Brain pericyte (primary cell): ENCODE measurements around the gene SMPD3.

Source experiments
- DNase-seq: peaks from one replicate; pipeline ENCODE4 v3.0.0-alpha.2; 2012; ENCODE audit warnings: low read depth, low spot score

SMPD3 gene

GRCh38 chr16:68383858-68384257 is 64.5 kb downstream of the SMPD3 start:
- DNase-seq: no peak

GRCh38 chr16:68382296-68382718 is 66.0 kb downstream of the SMPD3 start:
- DNase-seq: no peak

DNA sequence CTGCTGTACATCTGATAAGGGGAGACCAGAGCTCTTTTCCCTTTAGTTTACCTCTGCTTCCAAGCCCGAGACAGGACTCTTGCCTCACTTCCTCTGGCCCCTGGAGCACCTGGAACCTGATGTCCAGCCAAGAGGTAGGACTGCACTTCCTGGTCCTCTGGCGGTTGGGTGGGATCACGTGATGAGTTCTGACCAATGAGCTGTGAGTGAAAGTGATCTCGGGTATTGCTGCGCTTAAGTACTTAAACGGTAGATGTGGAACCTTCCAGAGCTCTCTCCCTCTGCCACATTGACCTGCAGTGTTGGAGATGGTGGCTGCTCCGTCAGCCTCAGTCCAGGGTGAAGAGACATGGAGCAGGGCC is 67.0 kb downstream of the SMPD3 start:
- DNase-seq: no peak

GRCh38 chr16:68380676-68381362 is 67.5 kb downstream of the SMPD3 start:
- no peak for DNase-seq

- DNase-seq: no peak
Observed at GRCh38 chr16:68380348-68380670, 68.0 kb downstream of the SMPD3 start.

DNA sequence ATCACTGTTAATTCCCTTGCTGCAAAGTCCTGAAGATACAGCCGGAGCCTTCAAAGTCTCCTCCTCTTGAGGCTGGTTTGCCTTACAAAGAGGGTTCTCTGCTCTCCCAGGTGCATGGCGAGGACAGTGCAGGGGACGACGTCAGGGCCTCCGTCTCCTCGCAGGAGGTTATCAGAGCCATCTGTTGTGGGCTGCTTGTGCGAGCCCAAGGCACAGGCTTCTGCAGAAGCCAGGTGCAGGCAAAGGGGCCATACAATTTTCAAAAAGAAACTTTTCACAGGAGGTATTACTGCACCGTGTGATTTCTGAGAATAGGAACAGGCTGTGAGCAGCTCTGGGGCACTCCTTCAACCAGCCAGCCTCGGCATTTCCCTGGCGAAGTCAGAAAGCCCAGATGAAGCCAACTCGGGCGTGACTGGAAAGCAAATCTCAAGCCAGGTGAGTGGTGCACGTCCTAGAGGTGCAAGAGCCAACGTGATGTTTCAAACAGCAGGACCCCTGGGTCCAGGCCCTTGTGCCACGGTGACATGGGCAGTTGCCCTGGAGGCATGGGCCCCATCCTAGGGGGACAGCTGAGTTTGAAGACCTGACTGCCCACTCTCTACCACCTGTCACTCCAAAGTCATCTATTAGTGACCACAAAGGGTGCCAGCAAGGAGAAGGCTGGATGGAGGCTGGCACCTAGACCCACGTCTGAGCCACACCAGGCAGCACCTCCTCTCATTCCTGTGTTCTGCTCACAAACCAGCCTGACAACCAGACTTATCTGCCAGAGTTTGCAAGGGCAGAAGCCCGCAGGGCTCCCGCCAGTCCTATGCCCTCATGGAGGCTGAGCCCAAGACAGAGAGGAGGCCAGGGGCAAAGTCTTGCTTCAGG is 68.6 kb downstream of the SMPD3 start:
- no peak for DNase-seq

DNA sequence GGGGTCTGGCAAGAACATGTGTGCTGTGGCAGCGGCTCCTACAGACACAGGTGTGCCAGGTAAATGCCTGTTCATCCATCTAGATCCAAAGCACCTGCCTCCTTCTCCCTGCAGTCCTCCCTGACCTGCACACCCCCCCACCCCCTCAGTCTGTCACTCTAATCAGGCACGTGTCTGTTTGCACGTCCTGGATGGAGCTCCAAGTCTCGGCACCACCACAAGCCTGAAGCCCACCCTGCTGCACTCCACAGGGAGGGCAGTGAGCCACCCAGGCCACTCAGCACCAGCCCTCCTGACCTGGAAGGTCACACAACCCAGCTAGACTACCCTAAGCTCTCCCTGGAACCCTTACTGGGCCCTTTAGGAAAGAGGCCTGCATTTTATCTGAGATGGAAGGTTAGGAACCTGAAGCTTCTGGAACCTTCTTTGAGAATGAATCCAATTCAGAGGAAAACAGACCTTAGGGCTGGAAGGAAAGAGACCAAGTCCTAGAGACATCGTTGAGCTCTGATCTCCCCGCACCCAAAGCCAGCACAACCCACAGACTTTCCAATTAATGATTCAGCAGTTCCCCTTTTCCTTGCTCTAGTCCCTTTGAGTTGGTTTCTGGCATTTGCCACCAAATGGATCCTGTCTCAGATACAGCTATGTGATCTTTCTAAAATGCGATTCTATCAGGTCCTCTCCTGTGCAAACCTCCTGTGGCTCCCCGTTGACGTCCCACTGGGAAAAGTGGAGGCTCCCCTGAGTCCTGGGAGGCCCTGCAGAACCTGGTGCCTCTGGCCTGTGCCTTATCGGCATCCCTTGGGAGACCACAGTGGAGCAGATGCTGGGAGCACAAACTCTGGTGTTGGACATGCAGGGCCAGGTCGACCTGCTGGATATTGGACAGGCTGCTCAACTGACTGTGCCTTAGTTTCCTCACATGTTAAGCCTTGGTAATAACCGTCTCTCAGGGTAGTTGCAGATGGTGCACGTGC is 69.6 kb downstream of the SMPD3 start:
- no peak for DNase-seq

GRCh38 chr16:68377667-68378393 is 70.5 kb downstream of the SMPD3 start:
- DNase-seq: no peak

- no peak for DNase-seq
Observed at GRCh38 chr16:68377221-68377620, 71.1 kb downstream of the SMPD3 start.

DNA sequence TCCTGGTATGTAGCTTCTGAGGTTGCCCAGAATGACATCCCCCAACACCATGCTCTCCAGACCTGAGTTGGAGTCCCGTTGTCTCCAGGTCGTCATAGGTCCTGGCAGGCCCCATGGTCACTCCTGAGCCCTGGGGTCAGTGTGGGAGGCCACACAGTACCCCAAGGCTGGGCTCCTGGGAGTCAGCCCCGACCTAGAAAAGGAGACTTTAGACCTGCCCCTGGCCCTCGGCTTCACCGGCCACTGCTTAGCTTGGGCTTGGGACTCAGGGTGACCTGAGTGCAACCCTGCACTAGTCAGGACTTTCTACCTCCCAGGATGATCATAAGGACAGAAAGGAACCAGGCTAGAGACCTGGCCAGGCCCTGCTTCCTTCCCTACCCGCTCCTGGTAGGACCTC is 71.7 kb downstream of the SMPD3 start:
- DNase-seq: no peak

GRCh38 chr16:68375801-68376536 is 72.3 kb downstream of the SMPD3 start:
- no peak for DNase-seq

GRCh38 chr16:68374961-68375660 is 73.2 kb downstream of the SMPD3 start:
- DNase-seq: no peak

DNA sequence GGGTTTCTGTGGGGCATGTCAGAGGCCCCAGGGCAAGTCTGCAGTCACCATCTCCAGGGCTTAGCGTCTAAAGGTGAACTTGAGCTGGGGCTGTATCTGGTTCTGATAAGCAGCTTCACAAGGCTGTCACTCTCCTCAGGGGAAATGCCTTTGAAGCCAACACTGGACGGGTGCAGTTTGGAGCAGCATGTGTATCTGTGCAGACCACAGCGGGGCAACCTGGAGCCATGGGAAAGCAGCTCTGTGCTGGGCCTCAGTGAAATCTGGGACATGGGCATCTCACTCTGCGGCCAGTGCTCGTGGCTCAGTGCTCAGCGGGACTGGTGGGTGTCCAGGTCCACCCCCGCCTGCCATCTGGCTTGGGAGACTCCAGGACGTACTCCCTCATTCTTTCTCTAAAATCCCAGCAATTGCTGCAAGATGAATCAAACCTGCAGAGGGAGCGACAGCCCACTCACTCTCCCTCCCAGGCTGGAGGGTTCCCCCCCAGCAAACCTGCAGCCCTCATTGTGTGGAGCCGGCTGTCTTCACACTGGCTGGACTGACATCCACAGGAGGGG is 74.0 kb downstream of the SMPD3 start:
- DNase-seq: no peak

DNA sequence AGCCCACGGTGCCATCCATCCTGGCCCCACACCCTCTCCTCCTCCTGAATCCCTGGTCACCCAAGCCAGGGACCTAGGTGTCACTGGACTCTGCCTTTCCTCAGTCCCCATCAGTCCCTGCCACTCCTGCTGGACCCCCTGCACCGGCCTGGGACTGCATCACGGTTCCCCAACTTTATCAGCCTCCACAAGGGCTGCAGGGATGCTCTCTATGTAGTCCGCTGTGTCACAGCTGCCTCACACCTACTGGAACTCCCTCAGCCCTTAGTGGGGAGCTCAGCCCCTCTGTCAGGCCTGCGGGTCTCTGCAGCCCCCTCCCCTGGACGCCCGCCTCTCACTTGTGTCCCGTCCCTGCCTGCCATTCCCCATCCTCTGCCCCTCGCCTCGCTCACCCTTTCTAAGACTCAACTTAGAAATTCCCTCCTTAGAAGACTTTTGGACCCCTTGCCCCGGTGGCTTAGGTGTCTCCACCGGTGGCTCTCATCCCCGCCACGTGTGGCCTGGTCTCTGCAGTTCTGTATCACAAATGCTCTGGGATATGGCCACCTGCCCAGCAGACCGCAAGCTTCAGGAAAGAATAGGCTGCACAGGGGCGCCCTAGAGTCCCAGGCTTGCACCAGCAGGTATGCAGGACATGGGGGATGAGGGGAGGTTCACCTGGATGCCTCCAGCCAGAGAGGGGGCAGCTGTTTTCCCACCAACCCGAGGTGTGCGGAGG is 74.6 kb downstream of the SMPD3 start:
- no peak for DNase-seq

GRCh38 chr16:68372806-68373205 is 75.5 kb downstream of the SMPD3 start:
- DNase-seq: no peak

DNA sequence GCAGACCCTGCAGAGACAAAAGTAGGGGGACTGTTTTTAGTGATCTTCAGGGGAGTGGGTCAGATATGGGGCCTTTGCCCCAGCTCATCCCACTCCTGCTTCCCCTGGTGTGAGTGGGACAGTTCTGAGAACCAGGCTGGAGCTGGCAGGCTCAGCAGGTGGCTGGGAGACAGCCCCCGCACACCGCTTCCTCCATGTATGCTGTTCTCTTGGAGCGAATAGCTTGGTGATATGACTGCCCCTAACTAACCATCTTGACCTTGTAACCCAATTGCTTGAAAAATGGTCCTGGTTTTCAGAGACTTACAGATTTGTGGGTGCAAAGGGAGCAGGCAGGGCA is 76.0 kb downstream of the SMPD3 start:
- DNase-seq: no peak

GRCh38 chr16:68371706-68372380 is 76.5 kb downstream of the SMPD3 start:
- DNase-seq: no peak

DNA sequence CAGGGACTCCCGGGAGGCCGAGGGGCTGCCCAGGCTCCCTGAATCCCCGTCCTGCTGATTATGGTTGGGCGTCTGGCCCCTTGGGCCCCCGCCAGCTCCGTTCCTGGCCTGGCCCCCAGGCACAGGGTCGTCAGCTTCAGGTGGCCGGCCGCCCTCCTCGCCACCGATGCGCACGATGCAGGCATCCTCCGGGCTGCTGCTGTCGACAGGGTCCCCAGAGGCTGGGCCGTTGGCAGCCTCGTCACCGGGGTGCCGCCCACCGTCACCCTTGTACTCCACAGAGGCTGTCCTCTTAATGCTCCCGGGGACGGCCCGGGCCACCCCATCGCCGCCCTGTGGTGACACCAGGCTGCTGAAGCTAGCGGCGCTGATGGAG is 77.0 kb downstream of the SMPD3 start:
- DNase-seq: no peak
